ENCODE results near the gene RUVBL2. TPM values are rescaled to one million over a fixed set of nuclear protein-coding genes. Genes with fewer than 3 reads are reported as not detected.
"Not testable (repeated sequence)": the region's sequence is repeated elsewhere in the genome, so short reads cannot be mapped to it uniquely, and the experiment has no call there.

The RUVBL2 gene
- total RNA-seq, 1 donor from 2014 or later = 175 TPM

- H3K9me3 Mint-ChIP-seq; DNase-seq (ENCODE audit: low spot score): not testable (repeated sequence)
- peaks cover 20% of the 10 kb centered on the region for H3K4me1 Mint-ChIP-seq (ENCODE audit: low read depth)
- intact Hi-C loops (cut with micrococcal nuclease) = loop anchor here (1.0 to 2.0 kb wide), 2 partner anchors 25 to 38 kb away; partner anchors contain the start of genes CGB7, GYS1 and RUVBL2
- peak overlapping the region; percentile 44 for H3K27ac Mint-ChIP-seq
- peaks cover 14% of the 10 kb centered on the region for H3K36me3 Mint-ChIP-seq (ENCODE audit: low read depth)
- H3K4me3 Mint-ChIP-seq = peak overlapping the region; percentile 84
- H3K27me3 Mint-ChIP-seq (ENCODE audit: insufficient read depth) = peaks cover 20% of the 10 kb centered on the region
These were observed 24.9 kb downstream of the RUVBL2 start for GRCh38 chr19:49018388-49019241.

- peaks cover 20% of the 10 kb centered on the region for H3K4me1 Mint-ChIP-seq (ENCODE audit: low read depth)
- H3K36me3 Mint-ChIP-seq (ENCODE audit: low read depth) = peaks cover 9% of the 10 kb centered on the region
- peak overlapping the region; percentile 44 for H3K27ac Mint-ChIP-seq
- peak overlapping the region; percentile 84 for H3K4me3 Mint-ChIP-seq
- no peaks in the 10 kb centered on the region for H3K9me3 Mint-ChIP-seq
- peak; percentile 48 for DNase-seq (ENCODE audit: low spot score)
- intact Hi-C loops (cut with micrococcal nuclease) = loop anchor here (1.0 to 2.0 kb wide), 2 partner anchors 26 to 37 kb away; partner anchors contain the start of genes CGB7, GYS1 and RUVBL2
- H3K27me3 Mint-ChIP-seq (ENCODE audit: insufficient read depth) = peaks cover 20% of the 10 kb centered on the region
These were observed 25.7 kb downstream of the RUVBL2 start for GRCh38 chr19:49019242-49019932.

- intact Hi-C loops (cut with micrococcal nuclease) = no loop called here
- H3K27me3 Mint-ChIP-seq (ENCODE audit: insufficient read depth) = peaks cover 20% of the 10 kb centered on the region
- no peak overlapping the region for H3K4me3 Mint-ChIP-seq
- H3K36me3 Mint-ChIP-seq (ENCODE audit: low read depth) = peaks cover 9% of the 10 kb centered on the region
- peaks cover 20% of the 10 kb centered on the region for H3K4me1 Mint-ChIP-seq (ENCODE audit: low read depth)
- H3K27ac Mint-ChIP-seq = no peak overlapping the region
- no peaks in the 10 kb centered on the region for H3K9me3 Mint-ChIP-seq
- DNase-seq (ENCODE audit: low spot score) = no peak
These were observed 26.7 kb downstream of the RUVBL2 start for GRCh38 chr19:49020342-49020741.

- Mint-ChIP-seq H3K27me3 (ENCODE audit: insufficient read depth) (peaks cover 20% of the 10 kb centered on the region), H3K4me1 (ENCODE audit: low read depth) (peaks cover 20% of the 10 kb centered on the region), H3K4me3 (no peak overlapping the region), H3K27ac (peak overlapping the region; percentile 3), H3K9me3 (no peaks in the 10 kb centered on the region), H3K36me3 (ENCODE audit: low read depth) (peaks cover 3% of the 10 kb centered on the region)
- intact Hi-C loops (cut with micrococcal nuclease) = no loop called here
- no peak for DNase-seq (ENCODE audit: low spot score)
These were observed 27.5 kb downstream of the RUVBL2 start for GRCh38 chr19:49020931-49021895.

GRCh38 chr19:49022116-49022515 is 28.4 kb downstream of the RUVBL2 start:
- Mint-ChIP-seq H3K4me1 (ENCODE audit: low read depth) (peaks cover 20% of the 10 kb centered on the region), H3K27ac (no peak overlapping the region), H3K9me3 (no peaks in the 10 kb centered on the region), H3K27me3 (ENCODE audit: insufficient read depth) (peaks cover 20% of the 10 kb centered on the region), H3K36me3 (ENCODE audit: low read depth) (peaks cover 3% of the 10 kb centered on the region), H3K4me3 (no peak overlapping the region)
- no peak for DNase-seq (ENCODE audit: low spot score)
- intact Hi-C loops (cut with micrococcal nuclease) = no loop called here

GRCh38 chr19:49024233-49024632 is 30.5 kb downstream of the RUVBL2 start, which contains the start of gene CGB3:
Gene CGB3, minus strand, starts transcription at chr19:49024333. Its CDS starts 362 bp downstream, at chr19:49023971.
- intact Hi-C loops (cut with micrococcal nuclease); H3K9me3 Mint-ChIP-seq: not testable (repeated sequence)

GRCh38 chr19:49025088-49025487 is 31.4 kb downstream of the RUVBL2 start:
- H3K4me3 Mint-ChIP-seq; H3K36me3 Mint-ChIP-seq (ENCODE audit: low read depth); DNase-seq (ENCODE audit: low spot score); intact Hi-C loops (cut with micrococcal nuclease); H3K27ac Mint-ChIP-seq; H3K9me3 Mint-ChIP-seq: not testable (repeated sequence)
- H3K4me1 Mint-ChIP-seq (ENCODE audit: low read depth) = peaks cover 10% of the 10 kb centered on the region
- H3K27me3 Mint-ChIP-seq (ENCODE audit: insufficient read depth) = peaks cover 13% of the 10 kb centered on the region

More at GRCh38 chr19:49024233-49024632, 30.5 kb downstream of the RUVBL2 start, which contains the start of gene CGB3:
- not testable (repeated sequence) for H3K4me3 Mint-ChIP-seq; DNase-seq (ENCODE audit: low spot score); H3K36me3 Mint-ChIP-seq (ENCODE audit: low read depth); H3K27ac Mint-ChIP-seq
- peaks cover 16% of the 10 kb centered on the region for H3K27me3 Mint-ChIP-seq (ENCODE audit: insufficient read depth)
- H3K4me1 Mint-ChIP-seq (ENCODE audit: low read depth) = peaks cover 13% of the 10 kb centered on the region

GRCh38 chr19:49025599-49025998 is 31.9 kb downstream of the RUVBL2 start:
- H3K4me3 Mint-ChIP-seq; H3K27ac Mint-ChIP-seq; DNase-seq (ENCODE audit: low spot score); H3K27me3 Mint-ChIP-seq (ENCODE audit: insufficient read depth); H3K9me3 Mint-ChIP-seq; H3K36me3 Mint-ChIP-seq (ENCODE audit: low read depth); intact Hi-C loops (cut with micrococcal nuclease): not testable (repeated sequence)
- peaks cover 10% of the 10 kb centered on the region for H3K4me1 Mint-ChIP-seq (ENCODE audit: low read depth)

GRCh38 chr19:49028686-49029085 is 35.0 kb downstream of the RUVBL2 start:
- H3K27ac Mint-ChIP-seq; DNase-seq (ENCODE audit: low spot score); H3K27me3 Mint-ChIP-seq (ENCODE audit: insufficient read depth); H3K36me3 Mint-ChIP-seq (ENCODE audit: low read depth); intact Hi-C loops (cut with micrococcal nuclease); H3K4me3 Mint-ChIP-seq; H3K9me3 Mint-ChIP-seq; H3K4me1 Mint-ChIP-seq (ENCODE audit: low read depth): not testable (repeated sequence)

- not testable (repeated sequence) for H3K27me3 Mint-ChIP-seq (ENCODE audit: insufficient read depth)
- intact Hi-C loops (cut with micrococcal nuclease) = loop anchor here (5.0 kb wide), 1 partner anchor 37 kb away; the partner anchor contains the start of genes GYS1 and RUVBL2
These were observed 36.1 kb downstream of the RUVBL2 start for GRCh38 chr19:49029749-49030148.

GRCh38 chr19:49030323-49030722 is 36.6 kb downstream of the RUVBL2 start:
- not testable (repeated sequence) for H3K9me3 Mint-ChIP-seq; H3K4me3 Mint-ChIP-seq; DNase-seq (ENCODE audit: low spot score); H3K4me1 Mint-ChIP-seq (ENCODE audit: low read depth); H3K36me3 Mint-ChIP-seq (ENCODE audit: low read depth); H3K27ac Mint-ChIP-seq; H3K27me3 Mint-ChIP-seq (ENCODE audit: insufficient read depth)
- intact Hi-C loops (cut with micrococcal nuclease) = loop anchor here (5.0 kb wide), 1 partner anchor 38 kb away; the partner anchor contains the start of genes GYS1 and RUVBL2

More at GRCh38 chr19:49029749-49030148, 36.1 kb downstream of the RUVBL2 start:
- H3K36me3 Mint-ChIP-seq (ENCODE audit: low read depth); H3K27ac Mint-ChIP-seq; H3K4me3 Mint-ChIP-seq; H3K9me3 Mint-ChIP-seq; H3K4me1 Mint-ChIP-seq (ENCODE audit: low read depth); DNase-seq (ENCODE audit: low spot score): not testable (repeated sequence)

Measured in activated T-helper 1 cell treated with anti-CD3 and anti-CD28 coated beads, Interleukin-12 subunit alpha, Interleukin-12 subunit beta, Interleukin-2, Interleukin-4 antibody, amounts not matched to agents 30 ng/mL and 10 ng/mL and 1 ng/mL, durations not matched to agents 14 hours and 24 hours and 36 hours (primary cell).